HepG2 (cell line): Measurements from ENCODE around the gene SRPRA.

Source experiments
- CHD2 ChIP-seq: IDR thresholded peaks from 2 replicates; pipeline ENCODE4 v1.6.1; 2011; ENCODE audit warnings: low read depth, low read length, improper control_type of control experiment
- CTCF ChIP-seq: sonication (generic); formaldehyde crosslinking; IDR thresholded peaks from 2 replicates; pipeline ENCODE4 v1.5.0; 2020; ENCODE audit warnings: mild to moderate bottlenecking, missing genetic modification reagents, moderate library complexity
- ETS1 ChIP-seq: sonication (generic); formaldehyde crosslinking; IDR thresholded peaks from 2 replicates; pipeline ENCODE4 v1.4.0; 2020; ENCODE audit warnings: missing genetic modification reagents
- FOXK2 ChIP-seq: fragments of 450-650 bp; IDR thresholded peaks from 2 replicates; pipeline ENCODE4 v1.6.1; 2016
- NR2F6 ChIP-seq, 2 experiments: IDR thresholded peaks; 2 replicates each; pipeline ENCODE4 v1.6.1; 2016; ENCODE audit warnings: antibody characterized with exemption in 1 of 2, mild to moderate bottlenecking in 1 of 2
- SP1 ChIP-seq, 2 experiments: fragments of 450-650 bp in 1 of 2; sonication (generic) in 1 of 2; formaldehyde crosslinking in 1 of 2; IDR thresholded peaks; 2 replicates each; pipeline versions ENCODE4 v1.4.0 to v1.6.1; 2016 to 2020; ENCODE audit warnings: missing genetic modification reagents in 1 of 2
- TCF7 ChIP-seq: sonication (generic); IDR thresholded peaks from 2 replicates; pipeline ENCODE4 v1.6.1; 2016; ENCODE audit warnings: antibody characterized with exemption, low read depth
- TOE1 ChIP-seq: sonication (generic); formaldehyde crosslinking; IDR thresholded peaks from 2 replicates; pipeline ENCODE4 v1.4.0; 2020; ENCODE audit warnings: mild to moderate bottlenecking, missing genetic modification reagents
- ZBTB26 ChIP-seq: IDR thresholded peaks from 2 replicates; pipeline ENCODE4 v1.6.1; 2016; ENCODE audit warnings: missing compliant biosample characterization, missing genetic modification reagents, borderline replicate concordance
- ZNF230 ChIP-seq: sonication (generic); formaldehyde crosslinking; IDR thresholded peaks from 2 replicates; pipeline ENCODE4 v1.4.0; 2020; ENCODE audit warnings: mild to moderate bottlenecking, missing genetic modification reagents
- ZNF274 ChIP-seq: sonication (generic); formaldehyde crosslinking; IDR thresholded peaks from 2 replicates; pipeline ENCODE4 v1.5.1; 2020; ENCODE audit warnings: mild to moderate bottlenecking, missing genetic modification reagents

GRCh38 chr11:126307706-126308105 is 39.0 kb upstream of the SRPRA start:
- TF ChIP-seq TOE1 (CRISPR knock-in tag) = no peak
- no peak for TF ChIP-seq ZBTB26
- no peak for TF ChIP-seq NR2F6 (IDR thresholded peaks at IDR 0.05)
- TF ChIP-seq NR2F6 (CRISPR knock-in tag; IDR thresholded peaks at IDR 0.05) = no peak
- TF ChIP-seq ZNF230 (CRISPR knock-in tag) = no peak
- no peak for TF ChIP-seq ZNF274 (CRISPR knock-in tag)
- TF ChIP-seq CTCF (CRISPR knock-in tag) = peak; percentile 57
- no peak for TF ChIP-seq CHD2
- TF ChIP-seq SP1 (IDR thresholded peaks at IDR 0.05) = no peak
- TF ChIP-seq SP1 (CRISPR knock-in tag; IDR thresholded peaks at IDR 0.05) = no peak
- no peak for TF ChIP-seq FOXK2
- no peak for TF ChIP-seq ETS1 (CRISPR knock-in tag)
- TF ChIP-seq TCF7 = no peak
